ENCODE data around the gene PTGFRN.

DNA sequence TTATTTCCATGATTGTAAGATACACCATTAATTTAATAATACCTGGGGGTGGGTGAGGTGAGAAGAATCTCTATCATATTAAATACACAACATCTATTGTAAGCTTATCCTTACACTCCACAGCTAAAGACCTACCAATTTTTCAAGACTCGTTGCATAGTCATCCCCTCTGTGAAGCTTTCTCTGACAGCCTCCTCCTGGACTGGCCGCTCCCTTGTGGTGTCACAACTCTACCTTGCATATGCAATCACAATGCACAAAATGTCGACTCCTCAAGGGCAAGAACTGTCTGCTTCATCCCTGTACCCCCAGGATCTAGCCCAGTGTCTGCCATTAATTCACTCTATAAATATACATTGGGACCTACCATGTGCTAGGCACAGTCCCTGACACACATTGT lies 2.4 kb upstream of the PTGFRN start:
- TF ChIP-seq, protein P1, sequence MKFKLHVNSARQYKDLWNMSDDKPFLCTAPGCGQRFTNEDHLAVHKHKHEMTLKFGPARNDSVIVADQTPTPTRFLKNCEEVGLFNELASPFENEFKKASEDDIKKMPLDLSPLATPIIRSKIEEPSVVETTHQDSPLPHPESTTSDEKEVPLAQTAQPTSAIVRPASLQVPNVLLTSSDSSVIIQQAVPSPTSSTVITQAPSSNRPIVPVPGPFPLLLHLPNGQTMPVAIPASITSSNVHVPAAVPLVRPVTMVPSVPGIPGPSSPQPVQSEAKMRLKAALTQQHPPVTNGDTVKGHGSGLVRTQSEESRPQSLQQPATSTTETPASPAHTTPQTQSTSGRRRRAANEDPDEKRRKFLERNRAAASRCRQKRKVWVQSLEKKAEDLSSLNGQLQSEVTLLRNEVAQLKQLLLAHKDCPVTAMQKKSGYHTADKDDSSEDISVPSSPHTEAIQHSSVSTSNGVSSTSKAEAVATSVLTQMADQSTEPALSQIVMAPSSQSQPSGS (CRISPR knock-in tag; IDR thresholded peaks at IDR 0.05), result no peak
- TF ChIP-seq EP300 (IDR thresholded peaks at IDR 0.05; ENCODE audit: low read depth in 2 of 2, low read length in 2 of 2) (no peak), EP300 (CRISPR knock-in tag; IDR thresholded peaks at IDR 0.05; ENCODE audit: borderline replicate concordance) (no peak), ZFX (CRISPR knock-in tag; IDR thresholded peaks at IDR 0.05; ENCODE audit: low read depth) (no peak), ZNF224 (CRISPR knock-in tag; IDR thresholded peaks at IDR 0.05) (no peak)
- TF ChIP-seq, protein P2, sequence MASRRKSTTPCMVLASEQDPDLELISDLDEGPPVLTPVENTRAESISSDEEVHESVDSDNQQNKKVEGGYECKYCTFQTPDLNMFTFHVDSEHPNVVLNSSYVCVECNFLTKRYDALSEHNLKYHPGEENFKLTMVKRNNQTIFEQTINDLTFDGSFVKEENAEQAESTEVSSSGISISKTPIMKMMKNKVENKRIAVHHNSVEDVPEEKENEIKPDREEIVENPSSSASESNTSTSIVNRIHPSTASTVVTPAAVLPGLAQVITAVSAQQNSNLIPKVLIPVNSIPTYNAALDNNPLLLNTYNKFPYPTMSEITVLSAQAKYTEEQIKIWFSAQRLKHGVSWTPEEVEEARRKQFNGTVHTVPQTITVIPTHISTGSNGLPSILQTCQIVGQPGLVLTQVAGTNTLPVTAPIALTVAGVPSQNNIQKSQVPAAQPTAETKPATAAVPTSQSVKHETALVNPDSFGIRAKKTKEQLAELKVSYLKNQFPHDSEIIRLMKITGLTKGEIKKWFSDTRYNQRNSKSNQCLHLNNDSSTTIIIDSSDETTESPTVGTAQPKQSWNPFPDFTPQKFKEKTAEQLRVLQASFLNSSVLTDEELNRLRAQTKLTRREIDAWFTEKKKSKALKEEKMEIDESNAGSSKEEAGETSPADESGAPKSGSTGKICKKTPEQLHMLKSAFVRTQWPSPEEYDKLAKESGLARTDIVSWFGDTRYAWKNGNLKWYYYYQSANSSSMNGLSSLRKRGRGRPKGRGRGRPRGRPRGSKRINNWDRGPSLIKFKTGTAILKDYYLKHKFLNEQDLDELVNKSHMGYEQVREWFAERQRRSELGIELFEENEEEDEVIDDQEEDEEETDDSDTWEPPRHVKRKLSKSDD (CRISPR knock-in tag; IDR thresholded peaks at IDR 0.05; ENCODE audit: low read depth), result no peak

Data from HepG2 (cell line).